ENCODE measurements around the gene MYF6.
"Not testable (repeated sequence)": the region's sequence is repeated elsewhere in the genome, so short reads cannot be mapped to it uniquely, and the experiment has no call there.

MYF6 gene

GRCh38 chr12:80707126-80707829 lies at the start of gene MYF6:
Gene MYF6 (plus strand): TSS chr12:80707634. CDS start chr12:80707720, 86 bp downstream.
- no peak for DNase-seq (ENCODE audit: low read depth)

GRCh38 chr12:80659512-80660063 lies 47.8 kb upstream of the MYF6 start:
- DNase-seq (ENCODE audit: low read depth) = no peak

- DNase-seq (ENCODE audit: low read depth) = no peak
Measured at GRCh38 chr12:80662586-80662985, 44.8 kb upstream of the MYF6 start.

- DNase-seq (ENCODE audit: low read depth) = no peak
Measured at GRCh38 chr12:80670214-80670613, 37.2 kb upstream of the MYF6 start.

- DNase-seq (ENCODE audit: low read depth) = not testable (repeated sequence)
Measured at GRCh38 chr12:80676042-80676636, 31.3 kb upstream of the MYF6 start.

GRCh38 chr12:80676856-80677255 lies 30.6 kb upstream of the MYF6 start:
- no peak for DNase-seq (ENCODE audit: low read depth)

- no peak for DNase-seq (ENCODE audit: low read depth)
Measured at GRCh38 chr12:80677994-80678393, 29.4 kb upstream of the MYF6 start.

- no peak for DNase-seq (ENCODE audit: low read depth)
Measured at GRCh38 chr12:80679346-80680131, 27.9 kb upstream of the MYF6 start.

GRCh38 chr12:80681287-80681686 lies 26.1 kb upstream of the MYF6 start:
- no peak for DNase-seq (ENCODE audit: low read depth)

GRCh38 chr12:80681786-80682185 lies 25.6 kb upstream of the MYF6 start:
- no peak for DNase-seq (ENCODE audit: low read depth)

GRCh38 chr12:80684077-80684495 lies 23.3 kb upstream of the MYF6 start:
- DNase-seq (ENCODE audit: low read depth) = no peak

GRCh38 chr12:80690090-80690489 lies 17.3 kb upstream of the MYF6 start:
- no peak for DNase-seq (ENCODE audit: low read depth)

- no peak for DNase-seq (ENCODE audit: low read depth)
Measured at GRCh38 chr12:80690513-80690912, 16.9 kb upstream of the MYF6 start.

GRCh38 chr12:80692114-80692513 lies 15.3 kb upstream of the MYF6 start:
- DNase-seq (ENCODE audit: low read depth) = no peak

GRCh38 chr12:80697270-80697887 lies 10.1 kb upstream of the MYF6 start:
- no peak for DNase-seq (ENCODE audit: low read depth)

GRCh38 chr12:80698256-80698655 lies 9.2 kb upstream of the MYF6 start:
- no peak for DNase-seq (ENCODE audit: low read depth)

- no peak for DNase-seq (ENCODE audit: low read depth)
Measured at GRCh38 chr12:80698847-80699542, 8.4 kb upstream of the MYF6 start.

- no peak for DNase-seq (ENCODE audit: low read depth)
Measured at GRCh38 chr12:80700327-80700726, 7.1 kb upstream of the MYF6 start.

GRCh38 chr12:80701388-80701787 lies 6.0 kb upstream of the MYF6 start:
- no peak for DNase-seq (ENCODE audit: low read depth)

GRCh38 chr12:80702889-80703805 lies 4.3 kb upstream of the MYF6 start:
- no peak for DNase-seq (ENCODE audit: low read depth)

- no peak for DNase-seq (ENCODE audit: low read depth)
Measured at GRCh38 chr12:80704420-80704819, 3.0 kb upstream of the MYF6 start.
